ENCODE data around the gene TRIM25. TPM values are rescaled to one million over a fixed set of nuclear protein-coding genes. Genes with fewer than 3 reads are reported as not detected.

Gene TRIM25
- total RNA-seq (2014; rRNA removed; shearing (Covaris generic)): 19.9 and 36.4 TPM in 2 replicates

- peak; percentile 89 for DNase-seq (ENCODE audit: low read depth)
Observed at GRCh38 chr17:56913867-56914580, at the start of gene TRIM25. Gene TRIM25 (minus strand): TSS chr17:56914049. CDS start chr17:56913988, 61 bp downstream.

GRCh38 chr17:56960596-56961538, 47.0 kb upstream of the TRIM25 start, which contains the start of gene COIL:
Gene COIL (minus strand): TSS chr17:56961050. CDS start chr17:56961019, 31 bp downstream.
- DNase-seq (ENCODE audit: low read depth): peak; percentile 85

GRCh38 chr17:56956992-56957391, 43.1 kb upstream of the TRIM25 start:
- no peak for DNase-seq (ENCODE audit: low read depth)

- no peak for DNase-seq (ENCODE audit: low read depth)
Observed at GRCh38 chr17:56949595-56949994, 35.7 kb upstream of the TRIM25 start.

GRCh38 chr17:56948491-56948890, 34.6 kb upstream of the TRIM25 start:
- DNase-seq (ENCODE audit: low read depth): no peak

GRCh38 chr17:56947741-56948140, 33.9 kb upstream of the TRIM25 start:
- no peak for DNase-seq (ENCODE audit: low read depth)

GRCh38 chr17:56945938-56946505, 32.2 kb upstream of the TRIM25 start:
- no peak for DNase-seq (ENCODE audit: low read depth)

GRCh38 chr17:56943505-56944125, 29.8 kb upstream of the TRIM25 start:
- DNase-seq (ENCODE audit: low read depth): peak; percentile 12

- peak; percentile 64 for DNase-seq (ENCODE audit: low read depth)
Observed at GRCh38 chr17:56939869-56940484, 26.1 kb upstream of the TRIM25 start.

GRCh38 chr17:56938206-56938605, 24.4 kb upstream of the TRIM25 start:
- DNase-seq (ENCODE audit: low read depth): peak; percentile 48

GRCh38 chr17:56937687-56938086, 23.8 kb upstream of the TRIM25 start:
- DNase-seq (ENCODE audit: low read depth): peak; percentile 73

- DNase-seq (ENCODE audit: low read depth): no peak
Observed at GRCh38 chr17:56936697-56937322, 23.0 kb upstream of the TRIM25 start.

- DNase-seq (ENCODE audit: low read depth): no peak
Observed at GRCh38 chr17:56935461-56935860, 21.6 kb upstream of the TRIM25 start.

- peak; percentile 13 for DNase-seq (ENCODE audit: low read depth)
Observed at GRCh38 chr17:56934280-56934679, 20.4 kb upstream of the TRIM25 start.

GRCh38 chr17:56933868-56934267, 20.0 kb upstream of the TRIM25 start:
- DNase-seq (ENCODE audit: low read depth): no peak

GRCh38 chr17:56933151-56933745, 19.4 kb upstream of the TRIM25 start:
- DNase-seq (ENCODE audit: low read depth): no peak

GRCh38 chr17:56930739-56931337, 17.0 kb upstream of the TRIM25 start:
- no peak for DNase-seq (ENCODE audit: low read depth)

- peak; percentile 42 for DNase-seq (ENCODE audit: low read depth)
Observed at GRCh38 chr17:56929362-56929969, 15.6 kb upstream of the TRIM25 start.

- DNase-seq (ENCODE audit: low read depth): no peak
Observed at GRCh38 chr17:56928586-56928985, 14.7 kb upstream of the TRIM25 start.

GRCh38 chr17:56926704-56927103, 12.9 kb upstream of the TRIM25 start:
- no peak for DNase-seq (ENCODE audit: low read depth)
